OCI-LY1 (cell line): ENCODE data around the gene LANCL1.

Source experiments
- CTCF ChIP-seq: fragments of 200-600 bp; sonication (generic), shearing (Covaris generic); IDR thresholded peaks from 2 replicates; pipeline ENCODE4 v1.5.1; 2017; ENCODE audit warnings: mild to moderate bottlenecking, antibody characterized with exemption, low read length, moderate library complexity, mixed read lengths
- EZH2 ChIP-seq: fragments of 200-600 bp; sonication (generic), shearing (Covaris generic); IDR thresholded peaks from 2 replicates; pipeline ENCODE4 v1.8.0; 2017; ENCODE audit warnings: borderline replicate concordance, mixed run types, mild to moderate bottlenecking, antibody characterized with exemption, low read length, moderate library complexity, mixed read lengths

- TF ChIP-seq CTCF (no peak), EZH2 (no peak)
Measured at GRCh38 chr2:210442457-210442856, 34.1 kb downstream of the LANCL1 start.
